H1 (cell line): ENCODE measurements around the gene WDR38. TPM values are rescaled to one million over a fixed set of nuclear protein-coding genes. Genes with fewer than 3 reads are reported as not detected.

ENCODE experiments used
- CTCF ChIA-PET: fragments of 300-600 bp; sonication (Branson Sonifier 250); formaldehyde crosslinking; loops from one replicate; lab custom pipeline; 2021; ENCODE audit not compliant: partially characterized antibody; lab: Charles Lee
- POLR2A ChIA-PET: fragments of 300-600 bp; sonication (Branson Sonifier 250); formaldehyde crosslinking; loops from one replicate; lab custom pipeline; 2021; ENCODE audit warnings: inconsistent platforms; ENCODE audit not compliant: partially characterized antibody; lab: Charles Lee
- DNase-seq, 2 experiments: peaks; one replicate each; pipeline versions ENCODE4 v3.0.0 to v3.0.0-alpha.2; 2010 to 2022; ENCODE audit warnings: low spot score in 2 of 2, low read depth in 1 of 2, mixed read lengths in 1 of 2
- FAIRE-seq: peaks from 2 replicates; lab custom pipeline; 2011; peaks lifted over from hg19 to GRCh38; lab: Jason Lieb, UNC
- H2AFZ ChIP-seq: 2 replicates; pipeline ENCODE4 v1.8.1; 2012; ENCODE audit warnings: low read length, inconsistent platforms
- H2AK5ac ChIP-seq: 2 replicates; pipeline ENCODE4 v1.6.1; 2013; ENCODE audit warnings: low read depth, low read length
- H2BK120ac ChIP-seq: replicated peaks from 2 replicates; pipeline ENCODE3; 2013; ENCODE audit warnings: low read depth, low read length, inconsistent platforms
- H2BK12ac ChIP-seq: 2 replicates; pipeline ENCODE4 v1.6.1; 2013; ENCODE audit warnings: low read depth, low read length
- H2BK15ac ChIP-seq: 2 replicates; pipeline ENCODE4 v1.6.1; 2013; ENCODE audit warnings: low read length
- H2BK20ac ChIP-seq: 2 replicates; pipeline ENCODE4 v1.6.1; 2013; ENCODE audit warnings: low read length
- H2BK5ac ChIP-seq: 2 replicates; pipeline ENCODE4 v1.6.1; 2013; ENCODE audit warnings: low read depth, low read length
- H3K14ac ChIP-seq: 2 replicates; pipeline ENCODE4 v1.6.1; 2013; ENCODE audit warnings: inconsistent platforms; ENCODE audit not compliant: insufficient read length
- H3K18ac ChIP-seq: 2 replicates; pipeline ENCODE4 v1.6.1; 2013; ENCODE audit warnings: low read length; ENCODE audit errors: extremely low read depth
- H3K23ac ChIP-seq: 2 replicates; pipeline ENCODE4 v1.6.1; 2013; ENCODE audit warnings: inconsistent platforms; ENCODE audit not compliant: insufficient read length
- H3K23me2 ChIP-seq: 2 replicates; pipeline ENCODE4 v1.6.1; 2013; ENCODE audit warnings: low read depth, low read length
- H3K27ac ChIP-seq: 2 replicates; pipeline ENCODE4 v1.6.1; 2011; ENCODE audit warnings: low read depth, low read length, inconsistent platforms
- H3K27me3 ChIP-seq, 4 experiments: replicated peaks in 1 of 4; 1 replicate in 1 of 4; 2 replicates in 3 of 4; pipeline versions ENCODE4 v1.6.1 to v1.8.1; 2011 to 2013; ENCODE audit warnings: low read length in 3 of 4, mild to moderate bottlenecking in 3 of 4, inconsistent platforms in 2 of 4, mixed read lengths in 2 of 4, moderate library complexity in 1 of 4; ENCODE audit not compliant: control insufficient read depth in 3 of 4, insufficient read depth in 3 of 4; ENCODE audit errors: extremely low read depth in 1 of 4
- H3K36me3 ChIP-seq, 4 experiments: 2 replicates each; pipeline versions ENCODE4 v1.6.1 to v1.8.1; 2011 to 2013; ENCODE audit warnings: mild to moderate bottlenecking in 4 of 4, low read length in 3 of 4, moderate library complexity in 2 of 4, control low read depth in 1 of 4, inconsistent platforms in 1 of 4; ENCODE audit not compliant: insufficient read depth in 4 of 4, control insufficient read depth in 2 of 4
- H3K4ac ChIP-seq: replicated peaks from 2 replicates; pipeline ENCODE3; 2013; ENCODE audit warnings: low read length, low read depth, mixed read lengths, inconsistent platforms; ENCODE audit not compliant: insufficient read length
- H3K4me1 ChIP-seq, 4 experiments: replicated peaks in 1 of 4; 1 replicate in 1 of 4; 2 replicates in 3 of 4; pipeline versions ENCODE4 v1.6.1 to v1.8.1; 2011 to 2013; ENCODE audit warnings: low read length in 3 of 4, inconsistent platforms in 2 of 4, mixed read lengths in 1 of 4; ENCODE audit not compliant: insufficient read depth in 4 of 4, control insufficient read depth in 3 of 4
- H3K4me2 ChIP-seq, 2 experiments: 2 replicates each; pipeline versions ENCODE4 v1.6.1 to v1.8.1; 2011 to 2013; ENCODE audit warnings: low read depth in 2 of 2, low read length in 2 of 2, control low read depth in 1 of 2, inconsistent platforms in 1 of 2, mild to moderate bottlenecking in 1 of 2; ENCODE audit not compliant: insufficient read depth in 1 of 2
- H3K4me3 ChIP-seq, 4 experiments: fragments of 200-600, 300-600 bp in 1 of 4; sonication (generic), shearing (Covaris generic), sonication (Bioruptor Twin) in 1 of 4; 2 replicates each; pipeline versions ENCODE4 v1.5.1 to v1.8.1; 2011 to 2016; ENCODE audit warnings: low read length in 4 of 4, low read depth in 3 of 4, control low read depth in 2 of 4, inconsistent platforms in 2 of 4, mild to moderate bottlenecking in 2 of 4, mixed read lengths in 1 of 4, moderate library complexity in 1 of 4; ENCODE audit not compliant: insufficient read depth in 2 of 4; ENCODE audit errors: extremely low read depth in 1 of 4
- H3K56ac ChIP-seq: replicated peaks from 2 replicates; pipeline ENCODE3; 2013; ENCODE audit warnings: low read depth, mild to moderate bottlenecking, mixed read lengths, low read length, inconsistent platforms; ENCODE audit not compliant: insufficient read length
- H3K79me1 ChIP-seq: 2 replicates; pipeline ENCODE4 v1.6.1; 2013; ENCODE audit warnings: low read depth, low read length, control low read depth
- H3K79me2 ChIP-seq, 2 experiments: 2 replicates each; pipeline versions ENCODE4 v1.6.1 to v1.8.1; 2012 to 2013; ENCODE audit warnings: low read length in 2 of 2, mild to moderate bottlenecking in 2 of 2, inconsistent platforms in 1 of 2; ENCODE audit not compliant: insufficient read depth in 2 of 2, control insufficient read depth in 1 of 2
- H3K9ac ChIP-seq, 4 experiments: replicated peaks in 1 of 4; 1 replicate in 1 of 4; 2 replicates in 3 of 4; pipeline versions ENCODE4 v1.6.1 to v1.8.1; 2011 to 2013; ENCODE audit warnings: low read depth in 3 of 4, low read length in 3 of 4, control low read depth in 2 of 4, mild to moderate bottlenecking in 2 of 4, moderate library complexity in 2 of 4, inconsistent platforms in 1 of 4; ENCODE audit errors: extremely low read depth in 1 of 4
- H3K9me3 ChIP-seq, 2 experiments: 2 replicates each; pipeline versions ENCODE4 v1.6.1 to v1.8.1; 2012 to 2013; ENCODE audit warnings: mild to moderate bottlenecking in 2 of 2, moderate library complexity in 2 of 2, control low read depth in 1 of 2, inconsistent platforms in 1 of 2, low read depth in 1 of 2, low read length in 1 of 2, mixed read lengths in 1 of 2; ENCODE audit not compliant: insufficient read depth in 2 of 2
- H4K20me1 ChIP-seq, 2 experiments: replicated peaks in 1 of 2; 2 replicates each; pipeline versions ENCODE3 to v1.8.1; 2011 to 2013; ENCODE audit warnings: inconsistent platforms in 2 of 2, low read length in 2 of 2, mild to moderate bottlenecking in 1 of 2; ENCODE audit not compliant: insufficient read depth in 2 of 2, control insufficient read depth in 1 of 2
- H4K5ac ChIP-seq: 2 replicates; pipeline ENCODE4 v1.6.1; 2013; ENCODE audit warnings: low read length, low read depth, mixed read lengths, inconsistent platforms; ENCODE audit not compliant: insufficient read length
- H4K8ac ChIP-seq: 2 replicates; pipeline ENCODE4 v1.8.0; 2013; ENCODE audit warnings: mild to moderate bottlenecking, moderate library complexity, low read length, inconsistent platforms; ENCODE audit not compliant: insufficient read depth; ENCODE audit errors: extremely low read depth
- H4K91ac ChIP-seq: replicated peaks from 2 replicates; pipeline ENCODE3; 2013; ENCODE audit warnings: low read length, mixed read lengths, inconsistent platforms; ENCODE audit not compliant: insufficient read length
- ASH2L ChIP-seq: fragments of 200-600, 300-600 bp; sonication (generic); IDR thresholded peaks from one replicate; pipeline ENCODE4 v1.7.1; 2017; ENCODE audit warnings: low read length
- BRCA1 ChIP-seq: IDR thresholded peaks from 2 replicates; pipeline ENCODE4 v1.6.1; 2012; ENCODE audit warnings: low read depth, low read length, improper control_type of control experiment
- CEBPB ChIP-seq: IDR thresholded peaks from 2 replicates; pipeline ENCODE4 v1.6.1; 2012; ENCODE audit warnings: low read depth, low read length
- CREB1 ChIP-seq: IDR thresholded peaks from 2 replicates; pipeline ENCODE4 v1.6.1; 2012; ENCODE audit warnings: inconsistent platforms
- E2F6 ChIP-seq: IDR thresholded peaks from 2 replicates; pipeline ENCODE4 v1.6.1; 2012; ENCODE audit warnings: inconsistent platforms
- EZH2 ChIP-seq: fragments of 200-600 bp; sonication (generic); IDR thresholded peaks from 2 replicates; pipeline ENCODE4 v1.7.1; 2012; ENCODE audit warnings: low read depth, mild to moderate bottlenecking, moderate library complexity, low read length, inconsistent platforms; ENCODE audit not compliant: severe bottlenecking
- HDAC6 ChIP-seq: IDR thresholded peaks from one replicate; pipeline ENCODE4 v1.7.1; 2012; ENCODE audit warnings: low read depth, mild to moderate bottlenecking, inconsistent platforms, low read length, moderate library complexity
- KDM1A ChIP-seq: fragments of 200-600, 300-600 bp; sonication (generic); IDR thresholded peaks from 2 replicates; pipeline ENCODE4 v1.7.1; 2016; ENCODE audit warnings: mild to moderate bottlenecking, low read length, borderline replicate concordance
- KDM4A ChIP-seq: IDR thresholded peaks from one replicate; pipeline ENCODE4 v1.7.1; 2012; ENCODE audit warnings: low read depth, mild to moderate bottlenecking, moderate library complexity, low read length, inconsistent platforms; ENCODE audit not compliant: severe bottlenecking
- MAFK ChIP-seq: IDR thresholded peaks from 2 replicates; pipeline ENCODE4 v1.6.1; 2012; ENCODE audit warnings: low read depth, mild to moderate bottlenecking, improper control_type of control experiment, low read length
- RXRA ChIP-seq: IDR thresholded peaks from 2 replicates; pipeline ENCODE4 v1.6.1; 2011; ENCODE audit warnings: low read depth, mild to moderate bottlenecking, low read length, moderate library complexity; ENCODE audit not compliant: insufficient read depth
- whole genome bisulfite sequencing, 2 experiments: shearing (Covaris generic) in 1 of 2; methylation state at CpG; one replicate each; pipeline versions ENCODE4 v1.1.6 to v1.1.7; 2013 to 2015; ENCODE audit warnings: low lambda C conversion rate in 2 of 2, mixed read lengths in 2 of 2, inconsistent platforms in 1 of 2, low coverage in 1 of 2, missing lambda C conversion rate in 1 of 2; ENCODE audit not compliant: insufficient replicate concordance in 2 of 2, insufficient coverage in 1 of 2, insufficient read length in 1 of 2; ENCODE audit errors: extremely low coverage in 1 of 2, missing lambda C conversion rate in 1 of 2; 5-methylcytosine and 5-hydroxymethylcytosine counted together
- polyA plus RNA-seq, 7 experiments: library from polyadenylated mRNA; depleted of rRNA in 3 of 7; stranded (reverse) in 5 of 7; unstranded in 2 of 7; fragments of >200 nt in 5 of 7; fragments of 200-250 nt in 2 of 7; gene quantifications; 1 replicate in 5 of 7; 2 replicates in 1 of 7; 4 replicates in 1 of 7; pipeline versions ENCODE4 v1.2.1 to v1.2.3, GENCODE V29; 2011 to 2013; ENCODE audit warnings: missing spikeins in 2 of 7, mixed read lengths in 2 of 7
- total RNA-seq: library from RNA; stranded (reverse); fragmentation: NEBNext Ultra II Directional; extraction: Animal tissue kit (Norgen Biotek cat#: 25700); gene quantifications from 2 replicates; pipeline ENCODE4 v1.2.1, GENCODE V29; 2021

The WDR38 gene
- total and polyA plus RNA-seq, 2 of the 8 experiments (the other 6 are each of a cell fraction or from before 2014, with no cell fraction given), result not detected

- Histone ChIP-seq H3K23me2 (no peaks in the 10 kb centered on the region), H2BK5ac (no peak overlapping the region), H3K4me2 (no peak overlapping the region), H3K27me3 (no peaks in the 10 kb centered on the region), H2BK120ac (no peak overlapping the region), H2BK12ac (no peak overlapping the region), H3K79me1 (no peaks in the 10 kb centered on the region), H3K79me2 (no peaks in the 10 kb centered on the region), H3K4me3 (no peak overlapping the region), H3K9ac (no peak overlapping the region), H3K4ac (no peak overlapping the region), H3K56ac (no peak overlapping the region), H3K14ac (no peak overlapping the region), H4K91ac (no peak overlapping the region), H4K20me1 (no peaks in the 10 kb centered on the region), H2AFZ (no peak overlapping the region), H3K23ac (no peak overlapping the region), H4K5ac (no peak overlapping the region), H2BK15ac (no peak overlapping the region), H2AK5ac (no peak overlapping the region), H3K27ac (no peak overlapping the region), H3K4me1 (peaks cover 0 to 14% (median 3%) of the 10 kb centered on the region in 4 experiments; a peak in 4 of 7 replicates), H2BK20ac (0 out of 2 replicates have a peak overlapping the region, but pooled peaks have one; percentile 32), H3K36me3 (no peaks in the 10 kb centered on the region), H3K9me3 (no peaks in the 10 kb centered on the region), H4K8ac (no peak overlapping the region), H3K18ac (no peak overlapping the region)
- no peak for FAIRE-seq
- CTCF ChIA-PET, result interaction anchor here (1.4 to 65.2 kb wide), 4 partner anchors 6 to 227 kb away, joined by 4 to 1529 read pairs (median 1414); partner anchors contain the start of genes ARPC5L, NR6A1, OLFML2A and RPL35
- no peak for DNase-seq
- POLR2A ChIA-PET, result interaction anchor here (1.1 to 1.5 kb wide), 2 partner anchors 17 to 73 kb away, joined by 3 to 4 read pairs; partner anchors contain the start of genes ARPC5L, NR6A1 and RPL35
- 82% methylated on average over 4 of the region's 4 CpGs; no CpG with 5 or more reads in 1 of the 2 experiments for WGBS, 2 experiments
- TF ChIP-seq CREB1 (no peak), RXRA (no peak), KDM4A (no peak), E2F6 (no peak), BRCA1 (no peak), KDM1A (no peak), ASH2L (no peak), EZH2 (no peak), HDAC6 (no peak), CEBPB (no peak), MAFK (no peak)
Observed at GRCh38 chr9:124844291-124844690, 9.0 kb upstream of the WDR38 start.
